H1 (cell line): Measurements from ENCODE around the gene CAMTA1.
A peak's percentile ranks its signal among the peaks of the same experiment; 100 is the strongest.

Experiments used
- CEBPB ChIP-seq: IDR thresholded peaks from 2 replicates; pipeline ENCODE4 v1.6.1; 2012; ENCODE audit warnings: low read depth, low read length
- CHD2 ChIP-seq: IDR thresholded peaks from 2 replicates; pipeline ENCODE4 v1.6.1; 2012; ENCODE audit warnings: low read length, improper control_type of control experiment
- CTCF ChIP-seq, 3 experiments: IDR thresholded peaks; 1 replicate in 2 of 3; 2 replicates in 1 of 3; pipeline versions ENCODE4 v1.5.1 to v1.6.1; 2011; ENCODE audit warnings: low read length in 3 of 3, mild to moderate bottlenecking in 3 of 3, inconsistent platforms in 2 of 3, low read depth in 1 of 3, moderate library complexity in 1 of 3; ENCODE audit not compliant: insufficient read depth in 1 of 3; ENCODE audit errors: control extremely low read depth in 1 of 3
- EZH2 ChIP-seq: fragments of 200-600 bp; sonication (generic); IDR thresholded peaks from 2 replicates; pipeline ENCODE4 v1.7.1; 2012; ENCODE audit warnings: low read depth, mild to moderate bottlenecking, moderate library complexity, low read length, inconsistent platforms; ENCODE audit not compliant: severe bottlenecking
- HDAC6 ChIP-seq: IDR thresholded peaks from one replicate; pipeline ENCODE4 v1.7.1; 2012; ENCODE audit warnings: low read depth, mild to moderate bottlenecking, inconsistent platforms, low read length, moderate library complexity
- POLR2A ChIP-seq, 2 experiments: IDR thresholded peaks; 1 replicate in 1 of 2; 2 replicates in 1 of 2; pipeline ENCODE4 v1.6.1; 2011; ENCODE audit warnings: low read depth in 2 of 2, low read length in 2 of 2, mild to moderate bottlenecking in 2 of 2; ENCODE audit errors: control extremely low read depth in 1 of 2
- POLR2AphosphoS5 ChIP-seq: IDR thresholded peaks from 2 replicates; pipeline ENCODE4 v1.6.1; 2011; ENCODE audit warnings: low read depth, low read length
- SIX5 ChIP-seq: IDR thresholded peaks from 2 replicates; pipeline ENCODE4 v1.6.1; 2011; ENCODE audit warnings: mild to moderate bottlenecking, low read depth, low read length
- SP1 ChIP-seq: IDR thresholded peaks from 2 replicates; pipeline ENCODE4 v1.6.1; 2011; ENCODE audit warnings: low read depth, low read length
- TBP ChIP-seq: IDR thresholded peaks from 2 replicates; pipeline ENCODE4 v1.6.1; 2011; ENCODE audit warnings: low read depth, low read length, improper control_type of control experiment
- YY1 ChIP-seq: IDR thresholded peaks from 2 replicates; pipeline ENCODE4 v1.6.1; 2011; ENCODE audit warnings: low read depth, mild to moderate bottlenecking, low read length

DNA sequence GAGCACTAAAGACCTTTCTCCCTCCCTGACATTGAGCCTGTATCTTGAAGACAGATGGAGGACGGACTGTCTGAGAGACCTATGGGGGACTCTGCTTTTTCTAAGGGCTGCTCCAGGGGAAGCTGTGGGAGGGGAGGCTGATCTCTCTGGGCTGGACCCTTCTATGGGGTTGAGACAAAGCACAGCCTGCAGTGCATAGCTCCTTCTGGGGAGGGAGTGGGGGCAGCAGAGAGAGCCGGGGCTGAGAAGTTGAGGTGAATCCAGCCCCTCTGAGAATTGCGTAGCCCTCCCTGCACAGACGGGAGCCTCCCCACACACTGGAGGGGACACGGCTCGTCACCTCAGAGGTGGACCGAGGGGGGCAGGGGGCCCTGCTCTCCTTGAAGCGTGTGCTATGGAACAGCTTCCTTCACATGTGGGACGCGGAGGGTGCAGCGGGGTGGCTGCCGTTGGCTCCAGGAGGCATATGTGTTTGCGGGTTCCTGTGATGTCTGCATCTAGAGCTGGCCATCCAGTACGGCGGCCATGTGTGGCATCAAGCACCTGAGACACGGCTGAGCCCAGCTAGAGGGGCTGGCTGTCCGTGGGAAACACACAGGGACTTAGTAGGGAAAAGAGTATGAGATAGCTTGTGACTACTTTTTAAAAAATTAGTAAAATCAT, 299.1 kb downstream of the CAMTA1 start:
- no peak for TF ChIP-seq POLR2AphosphoS5
- no peak for TF ChIP-seq SP1
- no peak for TF ChIP-seq YY1
- no peak for TF ChIP-seq CHD2
- peak; percentile 28 to 49 (median 42); a peak in 3 of 4 replicates for TF ChIP-seq CTCF (IDR thresholded peaks at IDR 0.05; ENCODE audit: control extremely low read depth in 1 of 3, insufficient read depth in 1 of 3, low read depth in 1 of 3, low read length in 3 of 3)
- no peak for TF ChIP-seq EZH2
- TF ChIP-seq TBP = no peak
- TF ChIP-seq SIX5 = no peak
- TF ChIP-seq CEBPB = no peak
- TF ChIP-seq HDAC6 = no peak
- TF ChIP-seq POLR2A (IDR thresholded peaks at IDR 0.05; ENCODE audit: control extremely low read depth in 1 of 2, low read depth in 2 of 2, low read length in 2 of 2) = no peak
